GM06990 (cell line): ENCODE results near the gene TMEM200B.
A peak's percentile ranks its signal among the peaks of the same experiment; 100 is the strongest.

Source experiments
- DNase-seq: peaks from one replicate; pipeline ENCODE4 v3.0.0-alpha.2; 2011; ENCODE audit not compliant: insufficient read length; ENCODE audit errors: extremely low read depth
- H3K27me3 ChIP-seq: replicated peaks from 2 replicates; pipeline ENCODE4 v1.6.0; 2011; ENCODE audit warnings: low read length; ENCODE audit not compliant: control insufficient read depth, insufficient read depth
- H3K36me3 ChIP-seq: 2 replicates; pipeline ENCODE4 v1.5.1; 2011; ENCODE audit warnings: low read length; ENCODE audit not compliant: control insufficient read depth, insufficient read depth
- H3K4me3 ChIP-seq: replicated peaks from 2 replicates; pipeline ENCODE4 v1.5.1; 2011; ENCODE audit warnings: low read depth, mild to moderate bottlenecking, control low read depth, low read length
- TF ChIP-seq, protein P1 (sequence below): IDR thresholded peaks from 2 replicates; pipeline ENCODE4 v1.5.1; 2011; ENCODE audit warnings: low read length, control low read depth, mild to moderate bottlenecking, inconsistent platforms; ENCODE audit not compliant: insufficient read depth, poor library complexity, severe bottlenecking

TMEM200B gene

DNA sequence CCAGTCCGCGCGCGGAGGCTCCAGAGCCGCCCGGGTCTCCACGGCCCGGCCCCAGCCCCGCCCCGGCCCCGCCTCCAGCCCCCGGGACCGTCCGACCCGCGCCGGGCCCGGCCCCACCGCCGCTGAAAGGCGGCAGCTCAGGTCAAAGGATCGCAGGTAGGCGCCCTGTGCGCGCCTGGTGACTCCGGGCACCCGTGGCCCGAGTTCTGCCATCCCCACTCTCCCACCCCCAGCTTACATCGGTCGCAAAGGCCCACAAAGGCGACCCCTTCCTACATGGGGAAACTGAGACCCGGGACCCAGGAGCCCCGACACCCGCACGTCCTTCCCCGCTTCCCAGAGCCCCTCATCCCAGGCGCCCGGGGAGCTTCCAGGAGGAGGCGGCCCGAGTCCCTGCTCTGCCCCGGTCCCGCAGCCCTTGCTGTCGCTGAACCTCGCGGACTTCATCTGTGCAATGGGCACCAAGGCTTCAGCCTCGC is at the start of gene TMEM200B:
Gene TMEM200B (minus strand): TSS at position 17 of the 479 bp plus-strand sequence. CDS start 2,075 bp downstream, outside the sequence.
- TF ChIP-seq, protein P1, sequence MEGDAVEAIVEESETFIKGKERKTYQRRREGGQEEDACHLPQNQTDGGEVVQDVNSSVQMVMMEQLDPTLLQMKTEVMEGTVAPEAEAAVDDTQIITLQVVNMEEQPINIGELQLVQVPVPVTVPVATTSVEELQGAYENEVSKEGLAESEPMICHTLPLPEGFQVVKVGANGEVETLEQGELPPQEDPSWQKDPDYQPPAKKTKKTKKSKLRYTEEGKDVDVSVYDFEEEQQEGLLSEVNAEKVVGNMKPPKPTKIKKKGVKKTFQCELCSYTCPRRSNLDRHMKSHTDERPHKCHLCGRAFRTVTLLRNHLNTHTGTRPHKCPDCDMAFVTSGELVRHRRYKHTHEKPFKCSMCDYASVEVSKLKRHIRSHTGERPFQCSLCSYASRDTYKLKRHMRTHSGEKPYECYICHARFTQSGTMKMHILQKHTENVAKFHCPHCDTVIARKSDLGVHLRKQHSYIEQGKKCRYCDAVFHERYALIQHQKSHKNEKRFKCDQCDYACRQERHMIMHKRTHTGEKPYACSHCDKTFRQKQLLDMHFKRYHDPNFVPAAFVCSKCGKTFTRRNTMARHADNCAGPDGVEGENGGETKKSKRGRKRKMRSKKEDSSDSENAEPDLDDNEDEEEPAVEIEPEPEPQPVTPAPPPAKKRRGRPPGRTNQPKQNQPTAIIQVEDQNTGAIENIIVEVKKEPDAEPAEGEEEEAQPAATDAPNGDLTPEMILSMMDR: no peak
- Histone ChIP-seq H3K4me3 (peak within 1 kb of the TSS; percentile 63), H3K36me3 (no peaks in the 10 kb centered on the region), H3K27me3 (no peaks in the 10 kb centered on the region; the same call in 1 of the 2 replicates)
- no peak for DNase-seq

DNA sequence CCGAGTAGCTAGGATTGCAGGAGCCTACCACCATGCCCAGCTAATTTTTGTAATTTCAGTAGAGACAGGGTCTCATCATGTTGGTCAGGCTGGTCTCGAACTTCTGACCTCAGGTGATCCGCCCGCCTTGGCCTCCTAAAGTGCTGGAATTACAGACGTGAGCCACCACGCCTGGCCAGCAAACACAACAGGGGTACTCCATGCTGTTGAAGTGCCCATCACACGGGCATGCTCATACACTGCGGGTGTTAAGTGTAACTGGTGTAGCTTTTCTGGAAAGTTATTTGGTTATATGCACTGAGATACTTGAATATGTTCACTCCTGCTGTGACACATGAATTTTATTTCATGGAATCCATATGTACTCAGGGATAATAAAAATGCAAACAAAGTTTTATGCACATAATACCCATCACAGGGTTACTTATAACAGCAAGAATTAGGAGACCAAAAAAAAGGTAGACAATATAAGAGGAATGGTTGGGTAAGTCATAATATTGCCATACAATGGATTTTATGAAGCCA is 48.8 kb upstream of the TMEM200B start:
- DNase-seq: no peak
- Histone ChIP-seq H3K4me3 (no peak overlapping the region), H3K36me3 (0 out of 2 replicates have a peak, but pooled peaks cover 1% of the 10 kb centered on the region), H3K27me3 (no peaks in the 10 kb centered on the region)
- TF ChIP-seq, protein P1: no peak

DNA sequence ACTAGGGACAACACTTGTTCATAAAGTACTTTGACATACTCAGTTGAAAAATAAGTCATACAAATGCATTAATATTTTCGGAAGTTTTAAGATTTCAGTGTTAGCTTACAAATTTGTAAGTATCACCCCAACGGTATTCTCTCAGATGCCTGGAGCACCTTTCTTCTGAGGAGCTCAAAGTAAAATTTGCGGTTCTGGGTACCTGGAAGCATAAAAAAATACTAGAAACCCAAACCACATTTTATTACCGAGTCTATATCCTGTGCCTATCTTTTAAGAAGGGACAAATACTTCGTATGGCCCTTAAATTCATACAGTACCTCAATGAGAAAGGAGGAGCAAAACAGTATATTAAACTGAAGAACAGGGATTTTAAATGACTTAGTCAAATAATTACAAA is 47.8 kb upstream of the TMEM200B start:
- Histone ChIP-seq H3K27me3 (no peaks in the 10 kb centered on the region), H3K4me3 (no peak overlapping the region), H3K36me3 (0 out of 2 replicates have a peak, but pooled peaks cover 2% of the 10 kb centered on the region)
- no peak for DNase-seq
- TF ChIP-seq, protein P1: no peak

DNA sequence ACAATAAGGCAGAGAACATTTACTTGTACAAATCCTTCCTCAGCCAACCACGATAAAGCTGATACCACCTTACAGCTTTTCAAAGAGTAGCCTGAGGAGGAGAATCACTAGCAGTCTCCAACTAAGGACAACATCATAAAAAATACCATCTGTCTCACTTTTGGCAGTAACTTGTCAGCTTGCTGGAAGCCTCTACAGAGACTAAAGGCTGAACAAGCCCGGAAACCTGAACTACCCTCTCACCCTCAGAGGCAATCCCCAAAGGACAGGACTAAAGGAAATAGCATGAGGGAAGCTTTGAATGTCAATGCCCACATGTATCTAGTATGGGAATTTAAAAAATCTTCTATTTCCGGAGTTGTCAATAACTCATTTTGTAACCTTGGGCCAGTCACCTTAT is 47.4 kb upstream of the TMEM200B start:
- H3K36me3 ChIP-seq: peaks cover 6% of the 10 kb centered on the region; the same call in 1 of the 2 replicates
- no peaks in the 10 kb centered on the region for H3K27me3 ChIP-seq
- no peak for DNase-seq
- TF ChIP-seq, protein P1: no peak
- H3K4me3 ChIP-seq: no peak overlapping the region

DNA sequence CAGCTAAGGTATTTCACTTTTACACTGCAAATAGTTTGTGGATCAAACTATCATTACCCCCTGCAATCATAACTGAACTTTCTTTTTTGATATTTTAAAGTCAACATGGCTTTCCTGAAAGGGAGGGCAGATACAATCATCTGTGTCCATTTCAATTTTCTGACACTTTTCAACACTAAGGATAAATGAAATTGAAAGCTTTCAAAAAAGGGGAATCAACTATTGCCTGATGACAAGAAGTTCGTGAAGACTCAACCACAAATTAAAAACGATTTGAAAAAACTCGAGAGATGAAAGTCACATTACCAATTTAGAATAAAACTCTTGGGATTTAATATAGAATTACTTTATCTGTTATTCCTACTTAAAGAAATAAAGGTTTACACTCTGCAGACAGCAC is 46.3 kb upstream of the TMEM200B start:
- Histone ChIP-seq H3K4me3 (no peak overlapping the region), H3K27me3 (no peaks in the 10 kb centered on the region), H3K36me3 (peaks cover 11% of the 10 kb centered on the region)
- TF ChIP-seq, protein P1: no peak
- DNase-seq: no peak
